GM19468 (cell line): ENCODE results near the gene VOPP1.

Experiments used
- ATAC-seq: cut with Tn5 transposase; IDR thresholded peaks from one replicate; pipeline ENCODE4 v1.9.1; 2021; ENCODE audit warnings: mild to moderate bottlenecking, moderate library complexity, moderate number of reproducible peaks; ENCODE audit not compliant: unreplicated experiment; ENCODE audit errors: extremely low read depth

VOPP1 gene

GRCh38 chr7:55423277-55423711, 149.0 kb downstream of the VOPP1 start:
- ATAC-seq, result no peak
